ENCODE measurements around the gene CNP.

Gene CNP

DNA sequence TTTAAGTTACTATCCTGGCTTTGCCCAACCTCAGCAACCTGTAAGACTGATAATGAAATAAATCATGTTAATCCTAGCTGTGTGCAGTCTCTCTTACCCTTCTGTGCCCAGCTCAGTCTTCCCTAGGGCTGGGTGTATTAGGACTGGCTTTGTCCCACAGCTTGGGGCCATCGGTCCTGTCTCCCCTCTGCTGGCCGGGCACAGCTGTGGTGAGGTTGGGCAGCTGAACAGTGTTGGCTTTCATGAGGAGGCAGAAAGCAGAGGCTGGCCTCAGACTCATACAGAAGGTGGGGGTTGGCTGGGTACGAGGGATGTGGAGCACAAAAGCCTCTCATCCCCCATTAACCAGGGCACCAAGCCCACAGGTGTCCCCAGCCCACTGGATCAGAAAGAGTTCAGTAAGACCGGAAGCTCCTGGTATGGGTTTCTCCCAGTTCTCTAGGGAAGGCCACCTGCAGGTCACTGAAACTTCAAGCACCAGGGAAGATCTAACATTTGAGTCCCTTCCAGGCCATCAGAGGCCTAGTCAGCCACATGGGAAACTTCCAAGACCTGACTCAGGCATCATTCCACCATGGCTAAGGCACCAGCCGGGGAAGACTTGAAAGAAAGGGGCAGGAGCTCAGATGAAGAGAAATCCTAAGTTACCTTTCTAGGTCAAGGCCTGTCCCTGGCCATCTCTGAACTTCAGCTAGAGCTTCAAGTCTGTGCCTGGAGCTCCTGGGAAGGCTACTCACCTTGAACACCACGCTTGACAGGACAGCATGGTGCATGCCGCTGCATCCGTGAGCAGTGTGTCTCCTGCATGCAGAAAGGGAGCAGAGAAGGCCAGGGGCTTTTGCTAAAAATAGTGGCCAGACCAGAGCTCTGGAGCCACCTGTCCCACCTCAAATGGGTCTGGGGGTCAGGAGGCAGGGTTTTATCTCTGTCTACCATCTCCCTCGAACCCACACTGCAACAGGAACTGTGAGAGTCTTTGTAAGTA lies 8.8 kb downstream of the CNP start:
- DNase-seq (ENCODE audit: low spot score), result no peak
- TF ChIP-seq, protein P1, sequence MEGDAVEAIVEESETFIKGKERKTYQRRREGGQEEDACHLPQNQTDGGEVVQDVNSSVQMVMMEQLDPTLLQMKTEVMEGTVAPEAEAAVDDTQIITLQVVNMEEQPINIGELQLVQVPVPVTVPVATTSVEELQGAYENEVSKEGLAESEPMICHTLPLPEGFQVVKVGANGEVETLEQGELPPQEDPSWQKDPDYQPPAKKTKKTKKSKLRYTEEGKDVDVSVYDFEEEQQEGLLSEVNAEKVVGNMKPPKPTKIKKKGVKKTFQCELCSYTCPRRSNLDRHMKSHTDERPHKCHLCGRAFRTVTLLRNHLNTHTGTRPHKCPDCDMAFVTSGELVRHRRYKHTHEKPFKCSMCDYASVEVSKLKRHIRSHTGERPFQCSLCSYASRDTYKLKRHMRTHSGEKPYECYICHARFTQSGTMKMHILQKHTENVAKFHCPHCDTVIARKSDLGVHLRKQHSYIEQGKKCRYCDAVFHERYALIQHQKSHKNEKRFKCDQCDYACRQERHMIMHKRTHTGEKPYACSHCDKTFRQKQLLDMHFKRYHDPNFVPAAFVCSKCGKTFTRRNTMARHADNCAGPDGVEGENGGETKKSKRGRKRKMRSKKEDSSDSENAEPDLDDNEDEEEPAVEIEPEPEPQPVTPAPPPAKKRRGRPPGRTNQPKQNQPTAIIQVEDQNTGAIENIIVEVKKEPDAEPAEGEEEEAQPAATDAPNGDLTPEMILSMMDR (IDR thresholded peaks at IDR 0.05; ENCODE audit: extremely low read depth, missing control alignments), result no peak

DNA sequence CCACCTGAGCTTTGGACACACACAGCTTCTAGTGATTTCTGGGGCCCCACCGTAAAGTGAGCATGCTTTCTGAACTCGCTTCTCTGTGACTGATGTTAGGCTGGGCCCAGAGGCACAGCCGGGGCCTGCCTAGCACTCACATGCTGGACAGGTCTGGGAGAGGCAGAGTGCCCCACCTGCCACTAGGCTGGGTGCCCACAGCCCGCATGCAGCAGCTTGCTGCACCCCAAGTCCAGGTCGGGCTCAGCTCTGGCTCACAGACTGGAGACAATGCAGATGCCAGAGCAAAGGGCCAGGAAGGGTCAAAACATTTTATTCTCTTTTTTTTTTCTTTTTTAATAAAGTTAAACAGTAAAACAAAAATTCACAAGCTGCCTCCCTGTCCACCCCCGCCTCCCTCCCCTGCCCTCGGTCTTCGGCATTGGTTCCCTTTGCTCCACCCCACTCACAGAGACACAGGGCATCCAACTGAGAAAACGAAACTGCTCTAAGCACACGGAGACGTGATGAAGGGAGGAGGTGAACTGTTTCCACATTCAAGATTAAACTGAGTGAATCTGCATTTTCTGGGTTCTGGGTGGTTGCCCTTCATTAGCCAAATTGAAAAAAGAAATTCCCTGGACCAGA lies 9.7 kb downstream of the CNP start:
- TF ChIP-seq, protein P1 (IDR thresholded peaks at IDR 0.05; ENCODE audit: extremely low read depth, missing control alignments), result no peak
- DNase-seq (ENCODE audit: low spot score), result no peak

DNA sequence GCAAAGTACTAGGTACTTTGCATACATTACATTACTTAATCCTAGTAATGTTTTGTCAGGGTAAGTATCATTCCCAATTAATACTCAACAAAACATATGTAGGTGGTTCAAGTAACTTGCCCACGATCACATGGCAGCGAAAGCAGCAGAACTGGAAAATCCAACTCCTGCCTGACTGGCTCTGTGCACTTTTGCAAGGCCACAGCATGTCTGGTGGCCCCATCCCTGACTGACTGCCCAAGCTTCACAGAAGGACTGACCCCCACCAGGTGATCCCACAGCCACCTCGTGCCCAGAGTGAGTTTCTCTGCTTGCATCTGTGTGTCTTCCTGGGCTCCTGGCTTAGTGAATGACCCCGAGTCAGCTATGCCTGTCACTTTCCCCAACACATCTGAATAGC lies 11.4 kb downstream of the CNP start:
- no peak for DNase-seq (ENCODE audit: low spot score)
- TF ChIP-seq, protein P1 (IDR thresholded peaks at IDR 0.05; ENCODE audit: extremely low read depth, missing control alignments), result no peak

DNA sequence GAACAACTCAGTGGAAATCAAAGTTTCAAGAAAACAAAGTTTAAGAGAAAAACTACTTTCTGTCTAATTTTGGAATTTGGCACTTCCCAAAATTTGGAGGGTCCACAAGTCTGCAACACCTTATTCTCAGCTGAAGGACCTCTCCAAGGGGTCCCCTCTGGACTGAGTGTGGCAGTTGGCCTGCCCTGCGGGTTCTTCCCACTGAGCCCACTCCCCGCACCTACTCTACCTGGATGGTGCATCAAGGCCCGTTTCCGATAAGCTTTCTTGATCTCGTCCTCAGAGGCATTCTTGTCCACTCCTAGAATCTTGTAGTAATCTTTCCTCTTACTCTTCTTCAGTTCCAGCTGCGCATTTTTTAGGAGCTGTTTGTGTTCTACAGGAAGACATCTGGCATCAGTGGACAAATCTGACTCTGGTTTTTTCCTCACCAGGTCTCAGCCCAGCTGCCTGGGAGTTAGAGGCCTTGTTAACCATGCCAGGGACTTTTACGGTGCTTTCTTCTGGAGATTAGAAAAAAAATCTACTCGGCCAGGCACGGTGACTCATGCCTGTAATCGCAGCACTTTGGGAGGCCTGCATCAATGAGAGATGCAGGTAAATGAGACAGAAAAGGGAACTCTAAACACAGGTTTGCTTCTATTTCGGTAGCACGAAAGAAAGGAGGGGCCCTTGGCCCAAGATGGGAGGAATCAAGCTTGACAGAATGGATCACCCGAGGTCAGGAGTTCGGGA lies 15.6 kb downstream of the CNP start:
- DNase-seq (ENCODE audit: low spot score), result no peak
- TF ChIP-seq, protein P1 (IDR thresholded peaks at IDR 0.05; ENCODE audit: extremely low read depth, missing control alignments), result no peak

DNA sequence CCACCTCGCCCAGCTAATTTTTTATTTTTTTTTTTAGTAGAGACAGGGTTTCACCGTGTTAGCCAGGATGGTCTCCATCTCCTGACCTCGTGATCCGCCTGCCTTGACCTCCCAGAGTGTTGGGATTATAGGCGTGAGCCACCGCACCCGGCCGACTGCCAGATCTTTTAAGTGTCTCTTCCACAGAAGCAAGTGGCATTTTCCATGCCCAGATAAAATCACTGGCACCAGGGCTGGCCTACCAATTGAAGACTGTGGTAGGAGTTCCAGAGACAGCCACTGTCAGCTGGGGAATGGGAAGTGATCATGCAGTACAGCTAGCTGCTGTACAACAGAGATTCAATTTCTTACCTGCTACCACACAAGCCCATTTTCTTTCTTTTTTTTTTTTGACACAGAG lies 17.9 kb downstream of the CNP start:
- TF ChIP-seq, protein P1 (IDR thresholded peaks at IDR 0.05; ENCODE audit: extremely low read depth, missing control alignments), result no peak
- DNase-seq (ENCODE audit: low spot score), result no peak

DNA sequence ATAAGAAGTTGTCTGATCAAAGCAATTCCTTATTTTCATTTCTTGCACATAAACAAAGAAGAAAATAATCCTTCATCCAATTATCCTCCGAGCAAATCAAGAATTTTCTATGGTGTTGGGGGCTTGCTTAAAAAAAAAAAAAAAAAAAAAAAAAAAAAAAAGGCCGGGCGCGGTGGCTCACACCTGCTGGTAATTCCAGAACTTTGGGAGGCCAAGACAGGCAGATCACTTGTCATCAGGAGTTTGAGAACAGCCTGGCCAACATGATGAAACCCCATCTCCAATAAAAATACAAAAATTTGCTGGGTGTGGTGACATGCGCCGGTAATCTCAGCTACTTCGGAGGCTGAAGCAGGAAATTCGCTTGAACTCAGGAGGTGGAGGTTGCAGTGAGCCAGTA lies 19.3 kb downstream of the CNP start:
- TF ChIP-seq, protein P1 (IDR thresholded peaks at IDR 0.05; ENCODE audit: extremely low read depth, missing control alignments), result no peak
- DNase-seq (ENCODE audit: low spot score), result no peak
